NCI-H2171 treated with DMSO at 0.1 percent for 48 hours (cell line): ENCODE results near the gene ARID3A.
A peak's percentile ranks its signal among the peaks of the same experiment; 100 is the strongest.

ENCODE experiments used
- DNase-seq: peaks from one replicate; lab custom pipeline; 2025; lab: John Stamatoyannopoulos, UW

Gene ARID3A

GRCh38 chr19:963486-963951 lies 37.7 kb downstream of the ARID3A start:
- no peak for DNase-seq

DNA sequence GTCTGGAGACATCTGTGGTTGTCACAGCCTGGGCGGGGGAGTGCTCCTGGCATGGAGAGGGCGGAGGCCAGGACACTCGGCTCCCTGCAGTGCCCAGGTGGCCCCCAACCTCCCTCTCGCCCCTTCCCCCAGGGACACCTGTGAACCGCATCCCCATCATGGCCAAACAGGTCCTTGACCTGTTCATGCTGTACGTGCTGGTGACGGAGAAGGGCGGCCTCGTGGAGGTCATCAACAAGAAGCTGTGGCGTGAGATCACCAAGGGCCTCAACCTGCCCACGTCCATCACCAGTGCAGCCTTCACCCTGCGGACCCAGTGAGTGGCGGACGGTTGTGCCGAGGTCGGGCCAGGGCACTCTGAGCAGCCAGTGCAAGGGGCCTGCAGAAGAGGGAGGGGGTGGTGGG lies 38.3 kb downstream of the ARID3A start:
- DNase-seq: no peak

DNA sequence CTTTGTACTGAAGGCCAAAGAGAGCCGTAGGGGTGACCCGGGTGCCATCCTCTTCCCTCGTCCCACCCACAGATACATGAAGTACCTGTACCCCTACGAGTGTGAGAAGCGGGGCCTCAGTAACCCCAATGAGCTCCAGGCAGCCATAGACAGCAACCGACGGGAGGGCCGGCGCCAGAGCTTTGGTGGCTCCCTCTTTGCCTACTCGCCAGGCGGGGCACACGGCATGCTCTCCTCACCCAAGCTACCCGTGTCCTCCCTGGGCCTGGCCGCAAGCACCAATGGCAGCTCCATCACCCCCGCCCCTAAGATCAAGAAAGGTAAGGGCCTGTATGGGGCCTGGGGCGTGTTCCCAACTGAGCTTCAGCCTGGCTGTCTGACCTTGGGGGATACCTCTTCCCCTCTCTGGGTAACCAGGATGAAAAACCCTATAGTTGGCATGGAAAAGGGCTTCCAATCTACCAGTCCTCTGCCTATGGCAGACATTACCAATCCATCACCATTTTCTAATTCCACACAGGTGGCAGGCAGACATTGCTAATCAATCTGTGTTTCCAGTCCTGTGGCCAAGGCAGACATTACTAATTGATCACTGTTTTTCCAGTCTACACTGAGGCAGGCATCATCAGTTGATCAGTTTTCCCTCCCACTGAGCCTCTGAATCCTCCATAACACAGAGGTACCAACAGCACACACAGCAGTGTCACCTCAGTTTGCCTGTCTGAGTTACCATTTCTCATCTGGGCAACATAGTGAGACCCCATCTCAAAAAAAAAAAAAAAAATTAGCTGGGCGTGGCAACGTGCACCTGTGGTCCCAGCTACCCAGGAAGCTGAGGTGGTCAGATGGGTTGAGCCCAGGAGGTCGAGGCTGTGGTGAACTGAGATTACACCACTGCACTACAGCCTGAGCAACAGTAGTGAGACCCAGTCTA lies 39.2 kb downstream of the ARID3A start:
- DNase-seq: peak; percentile 15

- no peak for DNase-seq
Observed at GRCh38 chr19:966485-967088, 40.8 kb downstream of the ARID3A start.

GRCh38 chr19:970695-971094 lies 44.9 kb downstream of the ARID3A start:
- no peak for DNase-seq

- no peak for DNase-seq
Observed at GRCh38 chr19:971795-972194, 46.0 kb downstream of the ARID3A start.

DNA sequence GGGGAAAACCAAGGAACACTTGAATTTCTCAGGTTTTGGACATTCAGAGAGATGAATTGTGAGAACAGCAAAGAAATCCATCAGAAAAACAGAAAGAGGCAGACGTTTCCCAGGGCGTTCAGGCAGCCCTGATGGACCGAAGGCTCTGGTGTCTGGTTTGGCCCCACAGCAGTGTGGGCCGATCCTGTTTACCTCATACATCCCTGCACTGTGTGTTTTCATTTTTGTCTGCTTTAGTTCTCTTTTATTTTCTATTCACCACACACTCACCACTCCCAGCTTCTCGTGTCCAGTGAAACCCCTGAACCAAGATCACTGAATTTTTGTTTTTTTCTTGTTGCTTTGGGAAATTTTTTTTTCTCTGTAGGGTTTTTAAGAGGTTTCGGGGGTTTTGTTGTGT lies 46.4 kb downstream of the ARID3A start:
- DNase-seq: no peak

DNA sequence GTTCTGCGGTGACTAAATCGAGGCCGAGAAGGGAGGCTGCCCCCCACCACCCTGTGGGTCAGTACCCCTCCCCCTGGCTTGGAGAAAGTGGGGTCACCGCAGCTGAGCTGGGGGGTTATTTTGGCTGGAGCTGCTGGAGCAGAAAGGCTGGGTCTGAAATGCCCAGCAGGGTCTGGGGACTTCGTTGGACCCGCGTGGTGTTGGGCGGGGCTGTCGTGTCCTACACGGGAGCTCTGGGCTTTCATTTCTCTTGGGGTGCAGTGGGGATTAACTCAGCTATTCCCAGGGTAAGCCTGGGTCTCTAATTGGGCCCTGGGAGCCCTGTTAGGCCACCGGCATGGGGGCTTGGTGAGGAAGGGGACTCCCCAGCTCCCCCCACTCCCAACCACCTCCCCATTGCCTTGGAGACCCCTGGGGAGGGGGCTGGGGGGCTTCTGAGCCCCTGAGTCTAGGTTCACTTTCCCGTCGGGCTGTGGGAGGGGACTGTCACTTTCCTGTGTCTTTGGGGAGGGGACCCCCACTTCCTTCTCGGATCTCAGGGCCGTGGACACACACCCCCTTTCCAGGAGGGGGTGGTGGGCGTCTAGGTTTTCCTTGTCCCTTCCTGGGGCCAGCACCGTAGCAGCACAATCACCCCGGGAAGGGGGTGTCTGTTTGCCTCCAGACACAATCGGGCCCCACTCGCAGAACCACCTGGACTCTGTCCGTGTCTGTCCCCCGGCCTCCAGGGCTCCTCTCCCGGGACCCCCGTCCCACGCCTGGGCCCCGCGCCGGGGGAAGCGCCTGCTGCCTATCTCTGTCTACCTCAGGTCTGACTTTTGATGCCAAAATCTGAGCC lies 48.1 kb downstream of the ARID3A start:
- DNase-seq: no peak

DNA sequence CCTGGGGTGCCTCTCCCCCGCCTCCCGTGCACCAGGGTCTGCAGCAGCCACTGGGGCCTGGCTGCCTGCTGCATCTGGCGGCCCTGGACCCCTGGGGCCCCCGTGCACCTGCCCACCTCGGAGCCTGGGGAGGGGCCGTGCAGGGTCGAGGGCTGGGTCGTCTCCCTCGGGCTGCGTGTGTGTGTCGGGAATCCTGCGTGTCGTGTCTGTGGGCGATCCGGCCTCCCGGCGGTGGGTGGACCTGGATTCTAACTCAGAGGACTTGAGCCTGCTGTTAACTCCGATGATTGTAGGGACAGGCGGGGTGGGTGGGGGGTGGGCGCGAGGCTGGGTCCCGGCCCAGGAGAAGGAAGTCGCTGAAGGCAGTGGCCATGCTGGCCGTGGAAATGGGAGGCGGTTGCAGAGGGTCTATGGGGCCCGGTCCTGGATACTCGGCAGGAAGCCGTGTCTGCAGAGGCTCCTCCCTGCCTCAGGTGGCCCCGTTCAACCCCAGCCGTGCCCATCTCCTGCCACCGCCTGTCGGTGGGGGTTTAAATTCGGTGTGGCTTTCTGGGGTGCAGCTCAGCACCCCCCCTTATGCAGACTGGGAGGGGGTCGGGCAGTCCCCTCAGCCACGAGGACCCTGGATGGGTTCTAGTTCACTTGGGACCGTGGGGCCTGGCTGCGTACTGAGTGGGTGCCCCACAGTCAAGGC lies 48.9 kb downstream of the ARID3A start:
- no peak for DNase-seq

GRCh38 chr19:976476-976875 lies 50.6 kb downstream of the ARID3A start:
- no peak for DNase-seq

DNA sequence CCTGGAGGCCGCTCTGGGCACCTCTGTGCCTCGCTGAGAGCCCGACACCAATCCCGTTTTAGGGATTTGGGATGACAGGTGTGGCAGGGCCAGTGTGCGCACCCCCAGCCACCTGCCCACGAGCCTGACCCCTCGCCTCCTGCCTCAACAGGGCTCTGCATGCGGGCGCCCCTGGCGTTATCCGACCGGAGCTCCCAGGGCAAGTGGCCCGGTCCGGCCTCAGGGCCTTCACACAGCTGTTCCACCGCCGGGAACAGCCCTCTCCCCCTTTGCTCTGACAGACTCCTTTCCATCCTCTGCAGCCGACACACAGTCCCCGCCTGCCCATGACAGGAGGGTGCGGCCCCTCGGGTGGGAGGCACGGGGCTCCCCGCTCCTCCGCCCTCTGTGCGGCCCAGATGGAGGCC lies 51.2 kb downstream of the ARID3A start:
- no peak for DNase-seq

GRCh38 chr19:979318-979741 lies 53.5 kb downstream of the ARID3A start:
- no peak for DNase-seq

GRCh38 chr19:980133-980998 lies 54.5 kb downstream of the ARID3A start:
- DNase-seq: no peak

DNA sequence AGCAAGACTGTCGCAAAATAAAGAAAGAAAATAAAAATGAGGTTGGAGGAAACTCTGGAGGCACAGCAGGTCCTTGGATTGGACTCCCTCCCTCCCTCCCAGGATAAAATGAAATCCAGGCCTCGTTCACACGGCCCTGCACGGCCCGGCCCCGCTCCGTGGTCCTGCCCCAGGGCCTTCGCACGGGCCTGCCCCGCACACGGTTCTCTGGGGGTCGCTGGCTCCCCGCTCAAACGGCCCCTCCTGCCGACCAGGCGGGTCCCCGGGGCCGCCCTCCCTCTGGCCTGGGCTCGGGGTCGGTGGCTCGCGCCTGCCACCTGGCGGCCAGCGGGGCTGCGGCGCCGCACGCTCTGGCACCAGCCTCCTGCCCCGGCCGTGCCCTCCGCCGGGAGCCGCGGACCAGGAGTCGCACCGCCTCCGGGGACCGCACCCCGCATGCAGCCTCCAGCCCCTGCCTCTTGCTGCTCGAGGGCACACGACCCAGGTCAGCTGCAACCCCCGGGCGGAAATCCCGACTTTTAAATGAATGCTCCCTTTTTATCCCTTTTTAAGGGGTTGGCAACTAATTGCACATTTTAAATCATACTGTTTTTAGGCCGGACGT lies 56.8 kb downstream of the ARID3A start:
- peak; percentile 58 for DNase-seq

DNA sequence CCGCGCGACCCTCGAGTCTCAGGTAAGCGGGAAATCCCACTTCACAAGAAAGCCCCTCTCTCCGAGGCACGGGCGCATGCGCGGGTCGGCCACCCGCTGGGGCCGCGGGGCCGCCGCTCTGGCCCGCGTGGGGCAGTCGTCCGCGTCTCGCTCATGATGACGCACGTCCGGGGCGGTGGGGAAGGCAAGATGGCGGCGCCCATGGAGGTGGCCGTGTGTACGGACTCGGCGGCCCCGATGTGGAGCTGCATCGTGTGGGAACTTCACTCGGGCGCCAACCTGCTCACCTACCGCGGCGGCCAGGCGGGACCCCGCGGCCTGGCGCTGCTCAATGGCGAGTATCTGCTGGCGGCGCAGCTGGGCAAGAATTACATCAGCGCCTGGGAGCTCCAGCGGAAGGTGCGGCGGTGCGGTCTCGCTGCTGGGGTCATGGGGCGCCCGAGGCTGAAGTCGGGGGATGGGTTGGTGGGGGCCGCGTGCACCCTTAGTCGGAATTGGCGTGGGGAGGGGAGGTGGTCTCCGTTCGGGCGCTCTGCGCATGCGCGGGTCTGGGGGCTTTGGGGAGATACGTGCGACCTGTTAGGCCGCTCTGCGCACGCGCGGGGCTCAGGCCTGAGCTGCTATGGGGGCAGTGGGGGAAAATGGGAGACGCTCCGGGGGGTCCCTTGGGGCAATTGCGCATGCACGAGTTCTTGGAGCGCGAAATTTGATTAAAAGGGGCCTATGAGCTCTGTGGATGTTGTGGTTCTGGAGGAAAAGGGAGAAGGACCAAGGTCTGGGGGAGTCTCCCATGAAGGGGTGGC lies 58.5 kb downstream of the ARID3A start, which contains the start of gene WDR18:
Gene WDR18 (plus strand): TSS at position 181 of the 803 bp plus-strand sequence. CDS start 9 bp downstream, at position 190.
- peak; percentile 82 for DNase-seq

- no peak for DNase-seq
Observed at GRCh38 chr19:986083-986482, 60.2 kb downstream of the ARID3A start.

GRCh38 chr19:988081-988480 lies 62.2 kb downstream of the ARID3A start:
- DNase-seq: no peak

GRCh38 chr19:988510-988909 lies 62.7 kb downstream of the ARID3A start:
- no peak for DNase-seq

GRCh38 chr19:989381-990081 lies 63.7 kb downstream of the ARID3A start:
- no peak for DNase-seq
